Medulla oblongata (tissue), 1 donor: ENCODE results near the gene CT45A5.
"Not testable (repeated sequence)": the region's sequence is repeated elsewhere in the genome, so short reads cannot be mapped to it uniquely, and the experiment has no call there.

Experiments
- DNase-seq: peaks from one replicate; pipeline ENCODE4 v3.0.0-alpha.2; 2015; ENCODE audit errors: extremely low spot score

CT45A5 gene, protein sequence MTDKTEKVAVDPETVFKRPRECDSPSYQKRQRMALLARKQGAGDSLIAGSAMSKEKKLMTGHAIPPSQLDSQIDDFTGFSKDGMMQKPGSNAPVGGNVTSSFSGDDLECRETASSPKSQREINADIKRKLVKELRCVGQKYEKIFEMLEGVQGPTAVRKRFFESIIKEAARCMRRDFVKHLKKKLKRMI

GRCh38 chrX:135785403-135785802 lies at the start of gene CT45A5:
Gene CT45A5, minus strand, starts transcription at chrX:135785503. Its CDS starts 3,774 bp downstream, at chrX:135781729.
- not testable (repeated sequence) for DNase-seq

DNA sequence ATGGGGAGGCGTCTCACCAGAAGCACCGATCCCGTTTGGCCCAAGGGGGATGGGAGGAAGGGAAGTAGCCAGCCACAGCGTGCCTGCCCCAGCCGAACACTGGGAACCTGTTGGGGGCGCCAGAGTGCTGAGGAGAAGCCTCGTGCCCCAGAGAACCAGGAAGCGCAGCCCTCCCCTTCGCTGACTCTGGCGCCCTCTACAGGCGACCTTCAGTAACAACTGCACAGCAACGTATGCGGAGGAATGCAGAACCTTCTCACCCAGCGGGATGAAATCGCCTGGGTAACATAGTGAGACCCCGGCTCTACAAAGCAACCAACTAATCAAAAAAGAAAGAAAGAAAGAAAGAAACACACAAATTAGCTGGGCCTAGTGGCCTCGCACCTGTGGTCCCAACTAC lies 34.6 kb upstream of the CT45A5 start, which contains the start of gene CT45A2:
CT45A2 (minus strand) TSS at position 101 of the 400 bp plus-strand sequence. CDS start 3,747 bp downstream, outside the sequence.
- not testable (repeated sequence) for DNase-seq

- DNase-seq = not testable (repeated sequence)
Measured at GRCh38 chrX:135802687-135803086, 17.4 kb upstream of the CT45A5 start, which contains the start of gene CT45A6. Gene CT45A6, minus strand, starts transcription at chrX:135802787. Its CDS starts 3,794 bp downstream, at chrX:135798993.

DNA sequence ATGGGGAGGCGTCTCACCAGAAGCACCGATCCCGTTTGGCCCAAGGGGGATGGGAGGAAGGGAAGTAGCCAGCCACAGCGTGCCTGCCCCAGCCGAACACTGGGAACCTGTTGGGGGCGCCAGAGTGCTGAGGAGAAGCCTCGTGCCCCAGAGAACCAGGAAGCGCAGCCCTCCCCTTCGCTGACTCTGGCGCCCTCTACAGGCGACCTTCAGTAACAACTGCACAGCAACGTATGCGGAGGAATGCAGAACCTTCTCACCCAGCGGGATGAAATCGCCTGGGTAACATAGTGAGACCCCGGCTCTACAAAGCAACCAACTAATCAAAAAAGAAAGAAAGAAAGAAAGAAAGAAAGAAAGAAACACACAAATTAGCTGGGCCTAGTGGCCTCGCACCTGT lies 17.2 kb downstream of the CT45A5 start, which contains the start of gene CT45A3:
CT45A3 (minus strand) TSS at position 101 of the 400 bp plus-strand sequence. CDS start 3,747 bp downstream, outside the sequence.
- DNase-seq = not testable (repeated sequence)

DNA sequence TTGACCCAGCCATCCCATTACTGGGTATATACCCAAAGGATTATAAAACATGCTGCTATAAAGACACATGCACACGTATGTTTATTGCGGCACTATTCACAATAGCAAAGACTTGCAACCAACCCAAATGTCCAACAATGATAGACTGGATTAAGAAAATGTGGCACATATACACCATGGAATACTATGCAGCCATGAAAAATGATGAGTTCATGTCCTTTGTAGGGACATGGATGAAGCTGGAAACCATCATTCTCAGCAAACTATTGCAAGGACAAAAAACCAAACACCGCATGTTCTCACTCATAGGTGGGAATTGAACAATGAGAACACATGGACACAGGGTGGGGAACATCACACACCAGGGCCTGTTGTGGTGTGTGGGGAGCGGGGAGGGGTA lies 40.6 kb downstream of the CT45A5 start:
- DNase-seq = not testable (repeated sequence)

DNA sequence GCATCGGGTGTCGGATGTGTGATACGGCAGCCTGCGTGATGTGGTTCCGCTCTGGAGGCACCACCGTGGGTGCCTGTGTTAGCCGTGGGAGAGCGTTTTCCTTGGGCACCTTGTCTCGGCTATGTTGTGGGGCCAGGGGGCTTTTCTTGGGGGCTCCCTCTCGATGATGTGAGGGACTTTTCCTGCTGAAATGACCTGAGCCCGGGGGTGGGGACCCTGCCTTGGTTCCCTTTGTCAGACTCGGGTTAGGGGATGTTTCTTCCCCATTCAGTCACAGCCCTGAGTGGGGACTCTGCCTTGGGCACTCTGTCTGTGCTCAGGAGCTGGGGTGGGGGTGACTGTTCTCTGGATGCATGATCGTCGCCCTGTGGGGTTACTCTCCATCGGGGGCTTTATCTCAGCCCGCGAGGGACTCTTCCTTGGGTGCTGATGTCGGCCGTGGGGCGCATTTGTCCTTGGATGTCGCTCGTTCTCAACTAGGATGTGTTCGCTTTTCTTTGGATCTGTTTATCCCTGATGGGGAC lies 44.0 kb downstream of the CT45A5 start:
- DNase-seq = no peak

DNA sequence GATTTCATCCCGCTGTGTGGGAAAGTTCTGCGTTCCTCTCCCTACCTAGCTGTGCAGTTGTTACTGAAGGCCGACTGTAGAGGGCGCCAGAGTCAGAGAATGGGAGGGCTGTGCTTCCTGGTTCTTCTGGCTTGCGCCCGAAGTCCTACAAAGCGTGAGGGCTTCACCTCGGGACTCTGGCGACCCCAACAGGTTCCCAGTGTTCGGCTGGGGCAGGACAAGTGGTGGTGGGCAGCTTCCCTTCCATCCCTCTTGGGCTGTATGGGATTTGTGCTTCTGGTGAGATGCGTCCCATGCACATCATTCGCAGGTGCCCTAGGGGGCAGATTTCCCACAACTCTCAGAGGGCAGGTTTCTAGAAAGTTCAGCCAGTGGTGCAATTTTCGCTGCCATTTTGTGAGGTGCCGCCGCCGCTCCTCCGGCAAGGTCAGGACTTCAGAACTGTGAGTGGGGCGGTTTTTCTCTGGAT lies 44.6 kb downstream of the CT45A5 start:
- peak; percentile 39 for DNase-seq

- peak; percentile 2 for DNase-seq
Measured at GRCh38 chrX:135737366-135738071, 47.8 kb downstream of the CT45A5 start.

DNA sequence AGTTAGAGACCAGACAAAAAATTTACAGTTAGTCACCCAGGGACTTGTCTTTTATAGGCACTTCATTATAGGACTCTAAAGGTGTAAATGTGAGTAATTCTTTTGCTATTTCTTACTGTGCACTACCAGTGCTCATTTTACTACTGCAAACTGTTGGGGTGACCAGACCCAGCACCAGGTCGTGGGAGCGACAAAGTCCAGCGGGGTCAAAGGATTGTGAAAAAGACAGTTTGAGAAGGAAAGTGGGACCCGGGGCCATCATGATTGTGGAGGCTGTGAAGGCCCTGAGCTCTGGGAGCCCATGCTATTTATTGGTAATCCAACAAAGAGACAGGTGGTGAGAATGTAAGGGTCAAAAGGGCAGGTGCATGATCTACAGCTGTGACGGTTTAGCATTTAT lies 50.6 kb downstream of the CT45A5 start:
- not testable (repeated sequence) for DNase-seq
